Measurements from ENCODE around the gene TEX52.

The TEX52 gene

DNA sequence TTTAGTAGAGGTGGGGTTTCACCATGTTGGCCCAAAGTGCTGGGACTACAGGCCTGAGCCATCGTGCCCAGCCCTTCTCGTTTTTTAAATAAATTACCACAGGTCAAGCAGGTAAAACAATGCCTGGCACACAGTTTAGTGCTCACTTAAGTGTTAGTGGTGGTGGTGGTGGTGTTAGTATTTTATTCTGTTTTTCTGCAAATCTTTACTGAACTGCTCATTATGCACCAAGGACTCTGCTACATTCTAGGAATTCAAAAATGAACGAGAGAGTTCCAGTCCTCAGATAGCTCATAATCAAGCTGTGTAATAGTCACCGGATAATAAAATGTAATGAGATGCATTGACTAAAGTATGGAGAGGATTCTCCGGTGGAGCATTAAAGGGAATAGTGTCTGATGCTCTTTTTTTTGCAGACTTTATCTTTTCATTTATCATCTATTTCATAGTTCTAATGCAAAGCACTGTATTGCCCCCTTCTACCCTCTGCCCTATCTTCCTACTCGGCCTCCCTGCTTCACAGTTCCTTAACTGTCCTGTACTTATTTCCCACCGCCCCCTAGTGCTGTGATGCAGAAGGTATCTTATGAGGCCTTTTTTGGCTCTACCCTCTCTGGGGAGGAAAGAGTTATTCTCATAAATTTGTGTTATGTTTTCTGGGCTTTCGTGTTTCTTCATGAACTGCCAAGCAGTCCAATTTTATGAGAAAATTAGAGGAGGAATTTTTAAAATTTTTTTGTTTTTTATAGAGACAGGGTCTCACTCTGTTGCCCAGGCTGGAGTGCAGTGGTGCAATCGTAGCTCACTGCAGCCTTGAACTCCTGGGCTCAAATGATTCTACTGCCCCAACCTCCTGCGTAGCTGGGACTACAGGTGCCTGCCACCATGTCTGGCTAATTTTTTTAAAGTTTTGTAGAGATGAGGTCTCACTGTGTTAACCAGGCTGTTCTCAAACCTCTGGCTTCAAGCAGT, 43.3 kb downstream of the TEX52 start:
- Mint-ChIP-seq H3K9me3 (no peaks in the 10 kb centered on the region), H3K4me3 (peak overlapping the region; percentile 100), H3K36me3 (ENCODE audit: low read depth) (peaks cover 23% of the 10 kb centered on the region), H3K4me1 (peaks cover 25% of the 10 kb centered on the region), H3K27ac (peak overlapping the region; percentile 100), H3K27me3 (ENCODE audit: low read depth, poor library complexity) (peaks cover 5% of the 10 kb centered on the region)
- TF ChIP-seq, protein P1, sequence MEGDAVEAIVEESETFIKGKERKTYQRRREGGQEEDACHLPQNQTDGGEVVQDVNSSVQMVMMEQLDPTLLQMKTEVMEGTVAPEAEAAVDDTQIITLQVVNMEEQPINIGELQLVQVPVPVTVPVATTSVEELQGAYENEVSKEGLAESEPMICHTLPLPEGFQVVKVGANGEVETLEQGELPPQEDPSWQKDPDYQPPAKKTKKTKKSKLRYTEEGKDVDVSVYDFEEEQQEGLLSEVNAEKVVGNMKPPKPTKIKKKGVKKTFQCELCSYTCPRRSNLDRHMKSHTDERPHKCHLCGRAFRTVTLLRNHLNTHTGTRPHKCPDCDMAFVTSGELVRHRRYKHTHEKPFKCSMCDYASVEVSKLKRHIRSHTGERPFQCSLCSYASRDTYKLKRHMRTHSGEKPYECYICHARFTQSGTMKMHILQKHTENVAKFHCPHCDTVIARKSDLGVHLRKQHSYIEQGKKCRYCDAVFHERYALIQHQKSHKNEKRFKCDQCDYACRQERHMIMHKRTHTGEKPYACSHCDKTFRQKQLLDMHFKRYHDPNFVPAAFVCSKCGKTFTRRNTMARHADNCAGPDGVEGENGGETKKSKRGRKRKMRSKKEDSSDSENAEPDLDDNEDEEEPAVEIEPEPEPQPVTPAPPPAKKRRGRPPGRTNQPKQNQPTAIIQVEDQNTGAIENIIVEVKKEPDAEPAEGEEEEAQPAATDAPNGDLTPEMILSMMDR (IDR thresholded peaks at IDR 0.05) = peak; percentile 67
- DNase-seq = peak; percentile 56

DNA sequence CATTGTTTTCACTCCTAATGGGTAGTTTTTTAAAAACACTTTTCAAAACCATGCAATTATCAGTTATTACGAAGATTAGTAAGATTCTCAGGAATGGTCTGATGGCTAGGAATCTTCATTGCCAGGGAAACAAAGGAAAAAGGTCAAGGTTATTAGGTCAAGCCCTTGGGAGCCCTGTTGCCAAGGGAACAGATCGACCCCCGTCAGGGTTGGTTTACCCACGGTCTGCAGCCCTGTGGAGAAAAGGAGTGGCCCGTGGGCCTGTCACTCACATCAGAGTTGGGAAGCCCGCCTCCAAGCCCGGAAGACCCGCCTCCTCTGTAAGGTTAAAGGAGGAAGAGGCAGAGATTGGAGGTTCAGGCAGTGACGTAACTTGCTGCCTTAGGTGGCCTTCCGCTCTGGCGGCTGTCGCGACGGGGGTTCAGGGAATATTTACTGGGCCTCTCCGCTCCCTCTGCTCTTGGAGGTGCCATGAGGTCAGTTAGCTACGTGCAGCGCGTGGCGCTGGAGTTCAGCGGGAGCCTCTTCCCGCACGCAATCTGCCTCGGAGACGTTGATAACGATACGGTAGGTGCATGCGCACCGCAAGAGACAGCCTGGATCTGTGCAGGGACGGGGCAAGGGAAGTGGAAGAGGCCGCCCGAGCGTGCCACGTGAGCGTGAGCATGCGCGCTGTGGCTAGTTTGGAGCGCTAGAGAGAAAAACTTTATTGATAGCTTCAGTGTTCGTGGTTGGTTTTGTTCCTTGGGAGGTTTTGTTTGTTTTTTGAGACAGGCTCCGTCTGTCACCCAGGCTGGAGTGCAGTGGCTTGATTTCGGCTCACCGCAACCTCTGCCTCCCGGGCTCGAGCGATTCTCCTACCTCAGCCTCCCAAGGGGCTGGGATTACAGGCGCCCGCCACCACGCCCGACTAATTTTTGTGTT, 44.3 kb downstream of the TEX52 start, which contains the start of gene ITFG2:
Gene ITFG2 (plus strand): TSS at position 379 of the 924 bp plus-strand sequence. CDS start 93 bp downstream, at position 472.
- Mint-ChIP-seq H3K9me3 (no peaks in the 10 kb centered on the region), H3K27me3 (ENCODE audit: low read depth, poor library complexity) (no peaks in the 10 kb centered on the region), H3K27ac (peak within 1 kb of the TSS; percentile 100), H3K4me3 (peak within 1 kb of the TSS; percentile 100), H3K36me3 (ENCODE audit: low read depth) (peaks cover 18% of the 10 kb centered on the region), H3K4me1 (peaks cover 25% of the 10 kb centered on the region)
- peak; percentile 97 for DNase-seq
- TF ChIP-seq, protein P1 (IDR thresholded peaks at IDR 0.05) = no peak

DNA sequence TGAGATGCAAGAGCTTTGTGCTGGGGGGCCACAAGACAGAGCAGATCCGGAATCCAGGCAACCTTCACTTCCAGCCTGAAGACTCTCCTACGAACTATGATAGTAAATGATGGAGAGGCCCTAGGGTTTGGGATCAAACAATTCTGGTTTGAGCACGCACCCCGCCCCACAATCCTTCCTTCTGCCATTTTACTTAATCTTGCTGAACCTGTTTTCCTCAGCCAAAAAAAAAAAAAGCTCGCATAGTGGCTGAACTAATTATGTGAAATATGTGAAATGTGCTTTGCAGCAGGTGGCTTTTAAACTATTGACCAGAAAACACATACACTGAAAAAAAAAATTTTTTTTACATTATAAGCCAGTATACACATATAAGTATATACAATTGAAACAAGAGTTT, 45.0 kb downstream of the TEX52 start:
- Mint-ChIP-seq H3K27ac (peak overlapping the region; percentile 59), H3K4me3 (no peak overlapping the region), H3K9me3 (no peaks in the 10 kb centered on the region), H3K36me3 (ENCODE audit: low read depth) (peaks cover 17% of the 10 kb centered on the region), H3K27me3 (ENCODE audit: low read depth, poor library complexity) (no peaks in the 10 kb centered on the region), H3K4me1 (peaks cover 25% of the 10 kb centered on the region)
- no peak for DNase-seq
- TF ChIP-seq, protein P1 (IDR thresholded peaks at IDR 0.05) = no peak

DNA sequence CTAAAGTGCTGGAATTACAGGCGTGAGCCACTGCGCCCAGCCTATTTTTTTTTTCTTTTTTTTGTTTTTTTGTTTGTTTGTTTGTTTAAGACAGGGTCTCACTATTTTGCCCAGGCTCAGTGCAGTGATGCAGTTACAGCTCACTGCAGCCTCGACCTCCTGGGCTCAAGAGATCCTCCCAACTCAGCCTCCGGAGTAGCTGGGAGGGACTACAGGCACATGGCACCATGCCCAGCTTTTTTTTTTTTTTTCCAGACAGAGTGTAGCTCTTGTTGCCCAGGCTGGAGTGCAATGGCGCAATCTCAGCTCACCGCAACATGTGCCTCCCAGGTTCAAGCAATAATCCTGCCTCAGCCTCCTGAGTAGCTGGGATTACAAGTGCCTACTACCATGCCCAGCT, 50.1 kb downstream of the TEX52 start:
- no peak for DNase-seq
- Mint-ChIP-seq H3K27ac (no peak overlapping the region), H3K9me3 (no peaks in the 10 kb centered on the region), H3K27me3 (ENCODE audit: low read depth, poor library complexity) (no peaks in the 10 kb centered on the region), H3K36me3 (ENCODE audit: low read depth) (peaks cover 43% of the 10 kb centered on the region), H3K4me1 (peaks cover 17% of the 10 kb centered on the region), H3K4me3 (no peak overlapping the region)
- TF ChIP-seq, protein P1 (IDR thresholded peaks at IDR 0.05) = no peak

DNA sequence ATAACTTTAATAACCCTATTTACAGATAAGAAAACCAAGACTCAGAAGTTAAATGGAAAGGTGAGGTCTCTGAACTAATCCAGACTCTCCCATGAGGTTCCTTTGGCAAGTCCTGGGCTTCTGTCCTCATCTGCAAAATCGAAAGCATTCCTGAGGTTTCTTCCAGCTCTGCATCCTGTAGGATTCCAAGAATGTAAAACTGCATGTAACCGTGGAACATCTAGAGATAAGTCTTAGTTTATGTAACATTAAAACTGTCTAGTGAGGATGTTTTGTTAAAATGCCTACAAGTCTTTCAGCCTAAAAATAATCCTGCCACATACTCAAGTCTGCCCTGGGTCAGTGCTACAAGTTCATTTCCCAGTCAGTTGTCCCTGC, 51.7 kb downstream of the TEX52 start:
- Mint-ChIP-seq H3K4me1 (peaks cover 9% of the 10 kb centered on the region), H3K9me3 (no peaks in the 10 kb centered on the region), H3K27me3 (ENCODE audit: low read depth, poor library complexity) (no peaks in the 10 kb centered on the region), H3K4me3 (no peak overlapping the region), H3K27ac (peak overlapping the region; percentile 52), H3K36me3 (ENCODE audit: low read depth) (peaks cover 59% of the 10 kb centered on the region)
- TF ChIP-seq, protein P1 (IDR thresholded peaks at IDR 0.05) = no peak
- DNase-seq = no peak
